ACHN (cell line): ENCODE measurements around the gene FANCC.
A peak's percentile ranks its signal among the peaks of the same experiment; 100 is the strongest.

ENCODE experiments used
- DNase-seq: peaks from one replicate; pipeline ENCODE4 v3.0.0-alpha.2; 2015
- in situ Hi-C: cut with HindIII; loops from 2 replicates; pipeline ENCODE4 v1.10.0; 2017; ENCODE audit warnings: low sequenced_read_pairs, low pct_ligation_motif_present, low pct_unique_long_range_greater_than_20kb

Gene FANCC

DNA sequence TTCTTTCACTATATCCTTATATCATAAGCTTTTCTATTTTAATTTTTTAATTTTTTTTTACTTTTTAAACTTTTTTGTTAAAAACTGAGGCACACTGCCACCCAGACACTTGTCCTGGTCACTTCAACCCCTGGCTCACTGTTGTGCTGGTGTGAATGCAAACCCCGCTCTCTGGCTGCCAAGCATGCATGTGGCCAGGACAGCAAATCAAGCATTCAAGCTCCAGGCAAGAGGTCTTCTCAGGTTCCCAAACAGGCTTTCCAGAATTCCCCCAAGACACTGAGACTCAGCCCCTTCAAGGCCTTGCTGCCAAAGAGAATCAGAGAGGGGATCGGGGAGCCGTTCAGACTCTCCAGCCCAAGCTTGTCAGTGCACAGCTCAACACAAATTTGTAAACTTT lies 139.9 kb downstream of the FANCC start:
- DNase-seq: no peak
- in situ Hi-C loops: no loop called here

DNA sequence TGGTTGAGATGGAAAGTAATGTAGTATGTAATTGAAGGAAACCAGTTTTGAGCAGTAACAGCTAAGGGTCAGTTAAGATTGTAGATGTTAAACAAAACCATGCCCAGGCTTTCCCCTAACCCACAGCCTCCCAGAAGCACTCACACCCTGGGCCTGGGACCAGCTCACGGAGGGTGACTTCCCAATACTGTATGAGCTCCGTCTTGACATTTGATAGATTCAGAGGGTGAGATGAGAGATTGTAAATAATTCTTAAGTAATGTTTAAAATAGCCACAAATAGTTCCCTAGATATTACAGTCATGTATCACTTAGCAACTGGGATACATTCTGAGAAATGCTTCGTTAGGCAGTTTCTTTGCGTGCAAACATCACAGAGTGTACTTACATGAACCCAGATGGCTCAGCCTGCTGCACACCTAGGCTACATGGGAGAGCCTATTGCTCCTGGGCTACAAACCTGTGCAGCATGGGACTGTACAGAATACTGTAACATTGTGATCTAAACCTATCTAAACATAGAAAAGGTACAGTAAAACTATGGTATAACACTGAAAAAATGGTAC lies 140.7 kb downstream of the FANCC start:
- no peak for DNase-seq
- in situ Hi-C loops: no loop called here

DNA sequence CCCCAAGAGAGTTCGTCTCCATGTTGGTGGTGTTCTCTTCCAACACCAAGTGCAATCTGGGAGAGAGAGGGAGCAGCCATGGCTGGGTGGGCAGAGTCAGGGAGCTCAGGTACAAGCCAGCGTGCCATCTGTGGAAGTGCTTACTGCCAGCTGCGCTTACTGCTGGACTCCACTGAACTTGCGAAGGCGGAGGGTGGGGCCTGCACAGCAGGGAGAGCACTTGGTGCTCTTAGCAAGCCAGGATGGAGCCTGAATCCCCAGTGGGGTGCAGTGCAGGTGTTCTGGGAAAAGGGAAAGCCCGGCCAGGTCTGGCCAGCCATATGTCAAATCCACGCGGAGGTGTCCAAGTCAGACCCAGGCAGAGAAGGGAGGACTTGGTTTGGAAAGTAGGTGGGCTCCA lies 142.0 kb downstream of the FANCC start:
- no peak for DNase-seq
- in situ Hi-C loops: no loop called here

DNA sequence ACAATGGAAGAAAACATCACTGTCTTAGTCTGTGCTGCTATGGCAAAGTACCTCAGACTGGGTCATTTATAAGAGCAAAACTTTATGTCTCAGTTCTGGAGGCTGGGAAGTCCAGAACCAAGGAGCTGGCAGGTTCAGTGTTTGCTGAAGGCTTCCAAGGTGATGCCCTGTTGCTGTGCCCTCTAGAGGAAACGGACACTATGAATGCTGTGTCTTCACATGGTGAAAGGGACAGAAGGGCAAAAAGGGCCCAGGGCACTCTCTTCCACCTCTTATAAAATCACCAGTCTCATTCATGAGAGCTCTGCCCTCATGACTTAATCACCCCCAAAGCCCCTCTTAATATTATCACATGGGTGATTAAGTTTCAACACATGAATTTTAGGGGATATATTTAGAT lies 143.5 kb downstream of the FANCC start:
- in situ Hi-C loops: no loop called here

DNA sequence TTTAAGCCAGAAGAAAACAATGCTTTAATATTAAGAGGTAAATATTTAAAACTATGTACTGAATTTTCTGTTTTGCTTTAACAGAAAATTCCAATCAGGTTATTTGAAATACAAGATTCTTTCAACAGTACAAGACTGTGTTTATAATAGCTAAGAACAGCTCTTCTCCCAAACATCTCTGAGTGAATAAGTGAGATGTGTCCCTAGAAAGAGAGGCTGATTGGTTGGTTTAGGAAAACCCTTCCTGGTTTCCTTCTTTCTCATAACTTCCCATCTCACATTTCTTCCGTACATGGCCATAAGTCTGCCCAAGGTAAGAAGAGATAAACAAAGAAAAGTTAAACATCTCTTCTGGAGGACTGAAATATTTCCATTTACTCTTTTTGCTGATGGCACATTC lies 145.9 kb downstream of the FANCC start:
- in situ Hi-C loops: no loop called here
- peak; percentile 4 for DNase-seq

More for the DNA sequence above, 143.5 kb downstream of the FANCC start:
- DNase-seq: no peak

DNA sequence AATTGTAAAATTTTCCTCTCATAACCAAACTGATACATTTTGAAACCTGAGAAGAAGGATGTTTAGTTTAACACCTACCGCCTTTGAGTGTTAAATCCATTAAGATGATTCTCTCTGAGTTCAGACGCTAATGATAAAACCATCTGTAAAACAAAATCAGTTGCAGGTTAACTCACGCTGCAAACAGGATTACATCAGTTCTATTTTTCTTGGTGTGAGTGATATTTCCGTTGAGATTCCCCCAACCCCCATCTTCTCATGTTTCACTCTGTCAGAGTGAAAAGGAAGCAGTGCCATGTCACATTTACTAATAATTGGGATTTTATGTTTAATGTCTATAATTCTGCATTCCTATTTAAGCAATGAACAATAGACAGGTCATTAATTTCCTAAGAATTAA lies 146.5 kb downstream of the FANCC start:
- in situ Hi-C loops: no loop called here
- DNase-seq: peak; percentile 55

GRCh38 chr9:95167998-95168397 lies 149.5 kb downstream of the FANCC start:
- peak; percentile 67 for DNase-seq
- in situ Hi-C loops: no loop called here

GRCh38 chr9:95165004-95165403 lies 152.5 kb downstream of the FANCC start:
- in situ Hi-C loops: no loop called here

DNA sequence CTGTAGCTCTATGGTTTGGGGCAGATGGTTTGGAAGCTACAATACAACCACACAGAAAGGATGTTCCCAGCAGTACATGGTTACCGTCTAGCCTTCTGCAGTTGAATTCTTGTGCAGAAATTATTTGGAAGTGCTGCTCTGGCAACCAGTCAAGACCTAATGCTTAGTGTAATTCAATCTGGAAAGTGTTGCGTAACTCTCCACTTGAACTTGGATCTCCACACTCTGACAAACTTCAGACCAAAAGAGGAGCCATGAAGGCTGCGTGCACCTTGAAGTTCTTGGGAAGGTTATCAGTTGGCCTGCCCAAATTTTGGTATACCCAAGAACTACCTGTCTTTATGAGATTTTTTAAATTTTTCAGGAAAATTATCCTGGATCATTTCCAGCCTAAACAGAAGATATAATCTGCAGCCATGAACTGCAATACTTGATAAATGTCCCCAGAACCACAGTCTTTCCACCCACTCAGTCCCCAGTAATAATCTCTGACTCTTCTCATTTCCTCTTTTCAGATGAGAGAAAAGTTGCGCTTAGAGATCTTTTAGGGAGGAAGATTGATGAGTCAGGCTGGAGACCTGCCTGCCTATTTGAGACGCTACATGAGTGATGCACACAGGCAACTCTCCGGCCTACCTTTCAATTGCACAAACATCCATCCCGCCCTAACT lies 159.9 kb downstream of the FANCC start:
- no peak for DNase-seq
- in situ Hi-C loops: no loop called here

More at GRCh38 chr9:95165004-95165403, 152.5 kb downstream of the FANCC start:
- no peak for DNase-seq

- in situ Hi-C loops: no loop called here
- DNase-seq: no peak
These were observed 161.4 kb downstream of the FANCC start for GRCh38 chr9:95156074-95156473.

DNA sequence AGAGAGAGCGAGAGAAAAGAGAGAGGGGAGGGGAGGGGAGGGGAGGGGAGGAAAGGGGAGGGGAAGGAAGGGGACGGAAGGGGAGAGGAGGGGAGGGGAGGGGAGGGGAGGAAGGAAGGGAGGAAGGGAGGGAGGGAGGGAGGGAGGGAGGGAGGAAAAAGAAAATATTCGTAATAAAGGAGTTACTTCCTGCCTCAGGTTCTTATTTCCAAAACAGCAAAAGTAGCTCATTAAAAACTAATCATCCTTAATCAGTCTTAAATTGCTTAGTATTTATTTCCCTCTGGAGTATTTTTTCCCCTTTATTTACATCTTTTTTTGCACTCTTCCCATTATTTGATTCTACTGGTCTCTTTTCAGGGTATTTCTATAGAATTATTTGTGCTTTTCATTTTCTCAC lies 162.3 kb downstream of the FANCC start:
- no peak for DNase-seq
- in situ Hi-C loops: no loop called here

DNA sequence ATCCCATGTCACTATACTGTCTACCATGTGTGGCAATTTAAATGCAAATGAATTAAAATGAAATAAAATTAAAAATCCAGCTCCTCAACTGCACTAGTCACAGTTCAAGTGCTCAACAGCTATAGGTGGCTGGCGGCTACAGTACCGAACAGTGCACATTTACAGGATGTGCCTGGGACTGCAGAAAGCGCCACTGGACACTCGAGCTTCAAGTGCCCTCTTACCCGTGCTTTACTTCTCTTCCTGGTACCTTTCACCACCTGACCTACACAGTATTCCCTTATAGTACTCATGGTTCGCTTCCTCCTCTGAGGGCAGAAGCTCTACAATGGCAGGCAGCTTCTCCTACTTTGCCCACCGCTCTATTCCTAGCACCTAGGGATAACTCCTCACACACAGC lies 166.6 kb downstream of the FANCC start:
- no peak for DNase-seq
- in situ Hi-C loops: no loop called here

GRCh38 chr9:95148208-95148520 lies 169.3 kb downstream of the FANCC start:
- in situ Hi-C loops: no loop called here
- no peak for DNase-seq

DNA sequence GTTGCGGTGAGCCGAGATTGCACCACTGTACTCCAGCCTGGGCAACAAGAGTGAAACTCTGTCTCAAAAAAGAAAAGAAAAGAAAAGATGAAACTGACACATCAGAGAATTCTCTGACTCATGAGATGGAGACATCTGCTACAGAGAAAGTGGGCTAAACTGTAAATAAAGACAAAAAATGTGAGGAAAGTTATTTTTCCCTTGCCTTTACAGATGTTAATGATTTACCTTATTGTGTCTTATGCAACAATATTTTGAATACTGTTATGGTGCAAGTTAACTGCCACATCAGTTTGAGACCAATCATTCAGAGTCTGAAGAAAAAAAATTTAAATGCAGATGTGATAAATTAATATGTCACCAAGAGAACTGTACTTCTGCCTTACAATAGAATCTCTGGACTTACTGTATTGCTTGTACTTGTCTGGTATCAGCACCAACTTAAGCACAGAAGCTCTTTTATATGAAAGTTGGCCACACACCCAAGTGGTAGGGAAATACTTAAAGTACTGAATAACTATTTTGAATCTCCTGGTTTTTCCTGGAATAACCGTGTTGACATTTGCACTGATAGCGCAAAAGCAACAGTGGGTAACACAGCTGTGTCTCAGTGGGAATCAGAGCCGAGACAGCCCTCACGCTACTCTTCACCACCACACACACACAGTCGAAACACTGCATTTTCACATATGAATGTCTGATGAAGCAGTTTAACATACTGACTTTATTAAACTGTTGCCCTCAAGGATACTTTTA lies 169.9 kb downstream of the FANCC start:
- in situ Hi-C loops: no loop called here
- DNase-seq: no peak

GRCh38 chr9:95143591-95144561 lies 173.6 kb downstream of the FANCC start:
- DNase-seq: no peak
- in situ Hi-C loops: no loop called here

DNA sequence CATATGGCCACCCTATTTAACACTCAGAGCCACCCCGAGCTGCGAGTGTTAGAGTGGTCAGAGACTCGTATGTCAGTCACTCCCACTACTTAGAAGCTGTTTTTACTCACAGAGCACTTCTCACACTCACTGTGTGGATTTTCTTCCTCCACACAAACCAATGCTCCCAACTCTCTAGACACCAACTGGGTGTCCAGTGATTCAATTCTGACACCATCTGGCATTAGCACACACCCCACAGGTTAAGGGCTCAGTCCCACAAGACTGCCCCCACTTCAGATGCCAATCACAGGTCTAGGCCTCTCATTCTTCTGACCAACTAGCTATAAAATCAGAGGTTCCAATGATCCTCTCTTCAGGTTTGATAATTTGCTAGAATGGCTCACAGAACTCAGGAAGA lies 174.8 kb downstream of the FANCC start:
- no peak for DNase-seq
- in situ Hi-C loops: no loop called here

DNA sequence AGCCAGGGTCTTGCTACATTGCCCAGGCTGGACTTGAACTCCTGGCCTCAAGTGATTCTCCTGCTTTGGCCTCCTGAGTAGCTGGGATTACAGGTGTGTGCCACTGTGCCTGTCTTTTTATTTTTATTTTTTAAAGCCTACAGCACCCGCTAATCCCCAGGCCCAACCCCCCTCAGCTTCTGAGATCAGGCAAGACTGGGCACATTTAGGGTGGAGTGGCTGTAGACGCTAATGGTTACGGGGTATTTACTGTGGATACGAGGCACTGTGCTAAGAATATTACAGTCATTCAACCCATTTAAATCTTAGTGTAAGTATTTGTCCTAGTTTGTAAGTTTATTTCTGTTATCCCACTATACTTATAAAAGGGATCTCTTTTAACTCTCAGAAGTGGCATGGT lies 175.2 kb downstream of the FANCC start:
- no peak for DNase-seq
- in situ Hi-C loops: no loop called here

- in situ Hi-C loops: no loop called here
- DNase-seq: no peak
These were observed 176.7 kb downstream of the FANCC start for GRCh38 chr9:95140821-95141220.

DNA sequence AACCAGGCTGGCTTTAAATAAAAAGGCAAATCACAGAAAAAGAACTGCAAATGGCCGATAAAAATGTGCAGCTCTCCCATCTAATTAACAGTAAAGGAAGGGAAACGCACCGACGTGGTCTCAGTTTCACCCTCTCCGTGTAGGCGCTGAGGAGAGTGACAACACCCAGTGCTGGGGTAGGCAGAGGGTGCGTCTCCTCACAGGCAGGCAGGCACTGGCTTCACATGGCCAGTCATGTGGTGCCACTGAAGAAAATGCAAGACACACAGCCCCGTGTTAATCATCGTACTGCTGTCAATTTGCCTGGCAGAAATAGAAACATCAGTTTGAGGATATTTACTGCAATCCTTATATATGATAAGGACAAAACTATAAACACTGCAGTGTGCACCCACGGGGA lies 178.4 kb downstream of the FANCC start:
- in situ Hi-C loops: no loop called here

More for the DNA sequence above, 178.4 kb downstream of the FANCC start:
- no peak for DNase-seq
